Lower leg skin (tissue), 3 donors: ENCODE measurements around the gene IER5.

Source experiments
- CTCF ChIP-seq, 3 donors: fragments of 450-650 bp; IDR thresholded peaks; one replicate each; pipeline ENCODE4 v1.5.1; 2016; ENCODE audit warnings: antibody characterized with exemption in 3 of 3, mild to moderate bottlenecking in 3 of 3, moderate library complexity in 2 of 3
- POLR2A ChIP-seq, 2 donors: fragments of 450-650 bp; IDR thresholded peaks; one replicate each; pipeline ENCODE4 v1.6.1; 2016 to 2017; ENCODE audit warnings: antibody characterized with exemption in 2 of 2, mild to moderate bottlenecking in 1 of 2, moderate library complexity in 1 of 2

- no peak for TF ChIP-seq CTCF (IDR thresholded peaks at IDR 0.05)
- TF ChIP-seq POLR2A (IDR thresholded peaks at IDR 0.05), result no peak
These were observed 31.9 kb upstream of the IER5 start for GRCh38 chr1:181056560-181056959.
